DOHH2 (cell line): ENCODE results near the gene KLHL7.

Experiments
- H3F3A ChIP-seq: fragments of 200-600 bp; sonication (generic), shearing (Covaris generic); 2 replicates; pipeline ENCODE4 v1.6.0; 2016; ENCODE audit warnings: antibody characterized with exemption, mild to moderate bottlenecking; ENCODE audit not compliant: control insufficient read depth, insufficient read depth
- H3K27ac ChIP-seq: fragments of 200-600 bp; sonication (generic); 2 replicates; pipeline ENCODE4 v1.5.1; 2014; ENCODE audit warnings: low read depth, mild to moderate bottlenecking, low read length, moderate library complexity
- H3K27me3 ChIP-seq: fragments of 200-600 bp; sonication (generic); 2 replicates; pipeline ENCODE4 v1.6.1; 2014; ENCODE audit warnings: mild to moderate bottlenecking, low read length, mixed read lengths; ENCODE audit not compliant: control insufficient read depth
- H3K36me3 ChIP-seq: fragments of 200-600 bp; sonication (generic); 2 replicates; pipeline ENCODE4 v1.6.1; 2014; ENCODE audit warnings: mild to moderate bottlenecking, low read length, moderate library complexity, mixed read lengths; ENCODE audit not compliant: control insufficient read depth
- H3K4me1 ChIP-seq: fragments of 200-600 bp; sonication (generic); 2 replicates; pipeline ENCODE4 v1.6.1; 2014; ENCODE audit warnings: mild to moderate bottlenecking, low read length, mixed read lengths; ENCODE audit not compliant: control insufficient read depth
- H3K4me2 ChIP-seq: fragments of 200-600 bp; sonication (generic); 2 replicates; pipeline ENCODE4 v1.6.0; 2014; ENCODE audit warnings: mild to moderate bottlenecking, low read length, moderate library complexity
- H3K4me3 ChIP-seq: fragments of 200-600 bp; sonication (generic); 2 replicates; pipeline ENCODE4 v1.5.1; 2014; ENCODE audit warnings: mild to moderate bottlenecking, low read length, mixed read lengths
- H3K79me2 ChIP-seq: fragments of 200-600 bp; sonication (generic); 2 replicates; pipeline ENCODE4 v1.6.1; 2014; ENCODE audit warnings: mild to moderate bottlenecking, low read length, mixed read lengths; ENCODE audit not compliant: control insufficient read depth
- H3K9me2 ChIP-seq: fragments of 200-600 bp; sonication (generic); replicated peaks from 2 replicates; pipeline ENCODE4 v1.6.1; 2014; ENCODE audit warnings: mild to moderate bottlenecking, low read length, mixed read lengths; ENCODE audit not compliant: control insufficient read depth
- H3K9me3 ChIP-seq: fragments of 200-600 bp; sonication (generic); 2 replicates; pipeline ENCODE4 v1.6.1; 2014; ENCODE audit warnings: antibody characterized with exemption, low read length, mixed read lengths; ENCODE audit not compliant: control insufficient read depth, insufficient read depth
- H4K20me1 ChIP-seq: fragments of 200-600 bp; sonication (generic); 2 replicates; pipeline ENCODE4 v1.6.0; 2014; ENCODE audit warnings: low read depth, mild to moderate bottlenecking, antibody characterized with exemption, low read length, moderate library complexity; ENCODE audit not compliant: control insufficient read depth, insufficient read depth
- EZH2phosphoT487 ChIP-seq: fragments of 200-600 bp; sonication (generic); IDR thresholded peaks from 2 replicates; pipeline ENCODE4 v1.6.1; 2017; ENCODE audit warnings: borderline replicate concordance, mild to moderate bottlenecking, antibody characterized with exemption, low read length, moderate library complexity, mixed read lengths
- TF ChIP-seq, protein P1 (sequence below): fragments of 200-600 bp; sonication (generic); IDR thresholded peaks from one replicate; pipeline ENCODE4 v1.5.1; 2014; ENCODE audit warnings: antibody characterized with exemption, mild to moderate bottlenecking, low read depth, low read length; ENCODE audit not compliant: poor library complexity, severe bottlenecking

Gene KLHL7

GRCh38 chr7:23114896-23115295 lies 9.3 kb downstream of the KLHL7 start:
- Histone ChIP-seq H3K9me3 (no peaks in the 10 kb centered on the region), H3K4me3 (no peak overlapping the region), H3K9me2 (no peaks in the 10 kb centered on the region), H3K36me3 (no peaks in the 10 kb centered on the region), H3K27ac (no peak overlapping the region), H3K27me3 (no peaks in the 10 kb centered on the region), H3F3A (no peaks in the 10 kb centered on the region), H3K79me2 (peaks cover 31% of the 10 kb centered on the region), H3K4me1 (no peaks in the 10 kb centered on the region), H3K4me2 (no peak overlapping the region), H4K20me1 (no peaks in the 10 kb centered on the region)
- no peak for TF ChIP-seq EZH2phosphoT487
- TF ChIP-seq, protein P1, sequence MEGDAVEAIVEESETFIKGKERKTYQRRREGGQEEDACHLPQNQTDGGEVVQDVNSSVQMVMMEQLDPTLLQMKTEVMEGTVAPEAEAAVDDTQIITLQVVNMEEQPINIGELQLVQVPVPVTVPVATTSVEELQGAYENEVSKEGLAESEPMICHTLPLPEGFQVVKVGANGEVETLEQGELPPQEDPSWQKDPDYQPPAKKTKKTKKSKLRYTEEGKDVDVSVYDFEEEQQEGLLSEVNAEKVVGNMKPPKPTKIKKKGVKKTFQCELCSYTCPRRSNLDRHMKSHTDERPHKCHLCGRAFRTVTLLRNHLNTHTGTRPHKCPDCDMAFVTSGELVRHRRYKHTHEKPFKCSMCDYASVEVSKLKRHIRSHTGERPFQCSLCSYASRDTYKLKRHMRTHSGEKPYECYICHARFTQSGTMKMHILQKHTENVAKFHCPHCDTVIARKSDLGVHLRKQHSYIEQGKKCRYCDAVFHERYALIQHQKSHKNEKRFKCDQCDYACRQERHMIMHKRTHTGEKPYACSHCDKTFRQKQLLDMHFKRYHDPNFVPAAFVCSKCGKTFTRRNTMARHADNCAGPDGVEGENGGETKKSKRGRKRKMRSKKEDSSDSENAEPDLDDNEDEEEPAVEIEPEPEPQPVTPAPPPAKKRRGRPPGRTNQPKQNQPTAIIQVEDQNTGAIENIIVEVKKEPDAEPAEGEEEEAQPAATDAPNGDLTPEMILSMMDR, result no peak

DNA sequence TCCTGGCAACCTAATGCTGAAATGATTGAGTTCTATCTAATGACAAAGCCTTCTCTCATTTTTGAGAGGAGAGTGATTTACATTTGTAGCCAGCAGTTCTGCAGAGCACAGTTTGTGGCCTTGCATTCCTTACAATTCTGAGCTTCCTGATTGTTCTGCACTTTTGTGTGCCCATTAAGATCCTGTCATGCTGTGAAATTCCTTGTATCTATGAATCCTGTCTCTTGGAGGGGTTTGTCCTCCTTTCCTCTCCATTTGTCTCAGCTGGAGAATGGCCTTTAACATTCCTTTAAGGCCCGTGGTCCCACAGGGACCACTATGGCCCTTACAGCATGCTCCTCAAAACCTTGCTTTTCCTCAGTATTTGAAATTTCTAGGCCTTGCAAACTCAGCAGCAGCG lies 10.4 kb downstream of the KLHL7 start:
- H3K4me1 ChIP-seq, result no peaks in the 10 kb centered on the region
- H3F3A ChIP-seq, result no peaks in the 10 kb centered on the region
- no peak overlapping the region for H3K4me2 ChIP-seq
- H3K27me3 ChIP-seq, result no peaks in the 10 kb centered on the region
- H3K79me2 ChIP-seq, result peaks cover 27% of the 10 kb centered on the region
- H3K4me3 ChIP-seq, result no peak overlapping the region
- no peaks in the 10 kb centered on the region for H4K20me1 ChIP-seq
- H3K9me3 ChIP-seq, result no peaks in the 10 kb centered on the region
- no peaks in the 10 kb centered on the region for H3K36me3 ChIP-seq
- no peaks in the 10 kb centered on the region for H3K9me2 ChIP-seq
- H3K27ac ChIP-seq, result no peak overlapping the region
- TF ChIP-seq EZH2phosphoT487, result no peak
- TF ChIP-seq, protein P1, result no peak

GRCh38 chr7:23117841-23118240 lies 12.3 kb downstream of the KLHL7 start:
- Histone ChIP-seq H3K9me3 (no peaks in the 10 kb centered on the region), H3K79me2 (peaks cover 18% of the 10 kb centered on the region), H3K27me3 (no peaks in the 10 kb centered on the region), H3K9me2 (no peaks in the 10 kb centered on the region), H3K4me1 (no peaks in the 10 kb centered on the region), H3K4me2 (no peak overlapping the region), H3K36me3 (no peaks in the 10 kb centered on the region), H3K4me3 (no peak overlapping the region), H4K20me1 (no peaks in the 10 kb centered on the region), H3K27ac (no peak overlapping the region), H3F3A (no peaks in the 10 kb centered on the region)
- TF ChIP-seq EZH2phosphoT487, result no peak
- TF ChIP-seq, protein P1, result no peak

- H3K27me3 ChIP-seq, result no peaks in the 10 kb centered on the region
- H3K4me3 ChIP-seq, result no peak overlapping the region
- no peaks in the 10 kb centered on the region for H4K20me1 ChIP-seq
- H3K36me3 ChIP-seq, result no peaks in the 10 kb centered on the region
- no peaks in the 10 kb centered on the region for H3K9me3 ChIP-seq
- no peak overlapping the region for H3K27ac ChIP-seq
- no peaks in the 10 kb centered on the region for H3F3A ChIP-seq
- 0 out of 2 replicates have a peak, but pooled peaks cover 5% of the 10 kb centered on the region for H3K79me2 ChIP-seq
- no peak overlapping the region for H3K4me2 ChIP-seq
- TF ChIP-seq EZH2phosphoT487, result no peak
- TF ChIP-seq, protein P1, result no peak
- no peaks in the 10 kb centered on the region for H3K4me1 ChIP-seq
- H3K9me2 ChIP-seq, result no peaks in the 10 kb centered on the region
These were observed 14.5 kb downstream of the KLHL7 start for GRCh38 chr7:23120106-23120505.
